HCT116 (cell line): ENCODE results near the gene CRACR2A. TPM values are rescaled to one million over a fixed set of nuclear protein-coding genes. Genes with fewer than 3 reads are reported as not detected.

Experiments
- ATAC-seq: fragments of 200-7000 bp; cut with Tn5 transposase; 2 replicates; pipeline ENCODE4 v1.9.1; 2020; ENCODE audit warnings: mild to moderate bottlenecking, moderate library complexity
- BruUV-seq: library from RNA; stranded (reverse); fragments of 400-500 nt; replicated peaks from 2 replicates; lab custom pipeline; 2021; lab: Mats Ljungman, UMichigan
- CTCF ChIA-PET: fragments of 300-600 bp; sonication (Branson Sonifier 250); formaldehyde crosslinking; loops from one replicate; lab custom pipeline; 2021; ENCODE audit warnings: antibody characterized with exemption; lab: Charles Lee
- POLR2A ChIA-PET: fragments of 300-600, 350-600 bp; sonication (Branson Sonifier 250); formaldehyde crosslinking; loops from one replicate; lab custom pipeline; 2021; ENCODE audit warnings: antibody characterized with exemption; lab: Charles Lee
- RAD21 ChIA-PET, 2 experiments: fragments of 300-600 bp; sonication (Branson Sonifier 250); formaldehyde crosslinking; loops; one replicate each; lab custom pipeline; 2023; ENCODE audit warnings: low total read pairs in 2 of 2; ENCODE audit not compliant: uncharacterized antibody in 2 of 2, unreplicated experiment in 2 of 2, low non-redundant PET in 1 of 2; lab: Charles Lee
- DNase-seq: peaks from one replicate; pipeline ENCODE4 v3.0.0-alpha.2; 2010; ENCODE audit warnings: low read depth, low spot score
- H2AFZ ChIP-seq: fragments of 200-600 bp; shearing (Covaris generic), sonication (generic); 2 replicates; pipeline ENCODE4 v1.6.1; 2017; ENCODE audit warnings: low read depth, mixed run types, mixed read lengths, antibody characterized with exemption, low read length; ENCODE audit not compliant: poor library complexity, severe bottlenecking
- H3K27ac ChIP-seq: 2 replicates; pipeline ENCODE4 v1.5.1; 2012; ENCODE audit warnings: low read depth, low read length
- H3K27me3 ChIP-seq: fragments of 200-600 bp; sonication (generic); 2 replicates; pipeline ENCODE4 v1.6.1; 2016; ENCODE audit warnings: mixed run types, low read length, mixed read lengths; ENCODE audit not compliant: insufficient read depth
- H3K36me3 ChIP-seq, 2 experiments: fragments of 200-500 bp in 1 of 2; fragments of 200-600 bp in 1 of 2; sonication (Bioruptor generic) in 1 of 2; sonication (generic) in 1 of 2; 2 replicates each; pipeline versions ENCODE4 v1.5.1 to v1.6.1; 2014 to 2016; ENCODE audit warnings: low read length in 2 of 2, inconsistent platforms in 1 of 2, mixed read lengths in 1 of 2, mixed run types in 1 of 2; ENCODE audit not compliant: insufficient read depth in 2 of 2, control insufficient read depth in 1 of 2
- H3K4me1 ChIP-seq, 2 experiments: fragments of 200-600 bp in 1 of 2; sonication (generic) in 1 of 2; 2 replicates each; pipeline versions ENCODE4 v1.5.1 to v1.6.1; 2012 to 2017; ENCODE audit warnings: low read length in 2 of 2, inconsistent platforms in 1 of 2, mild to moderate bottlenecking in 1 of 2, mixed read lengths in 1 of 2, mixed run types in 1 of 2, moderate library complexity in 1 of 2; ENCODE audit not compliant: insufficient read depth in 2 of 2, control insufficient read depth in 1 of 2
- H3K4me2 ChIP-seq: fragments of 200-600 bp; sonication (generic); 2 replicates; pipeline ENCODE4 v1.6.1; 2017; ENCODE audit warnings: mixed run types, low read length, mixed read lengths
- H3K4me3 ChIP-seq, 2 experiments: fragments of 200-600 bp in 1 of 2; sonication (generic) in 1 of 2; replicated peaks in 1 of 2; 2 replicates each; pipeline ENCODE4 v1.5.1; 2011 to 2016; ENCODE audit warnings: low read length in 2 of 2, control low read depth in 1 of 2, low read depth in 1 of 2, mild to moderate bottlenecking in 1 of 2, mixed read lengths in 1 of 2, mixed run types in 1 of 2
- H3K79me2 ChIP-seq: fragments of 200-600 bp; sonication (generic); 2 replicates; pipeline ENCODE4 v1.6.1; 2017; ENCODE audit warnings: mild to moderate bottlenecking, mixed run types, low read length, moderate library complexity, mixed read lengths; ENCODE audit not compliant: insufficient read depth
- H3K9ac ChIP-seq: fragments of 200-600 bp; sonication (generic); 2 replicates; pipeline ENCODE4 v1.6.1; 2016; ENCODE audit warnings: low read length, mixed read lengths
- H3K9me2 ChIP-seq: fragments of 200-600 bp; sonication (generic), shearing (Covaris generic); 2 replicates; pipeline ENCODE4 v1.6.1; 2017; ENCODE audit warnings: mixed run types, mild to moderate bottlenecking, moderate library complexity; ENCODE audit not compliant: insufficient read depth
- H3K9me3 ChIP-seq, 2 experiments: fragments of 200-500 bp in 1 of 2; fragments of 200-600 bp in 1 of 2; sonication (Bioruptor generic) in 1 of 2; sonication (generic) in 1 of 2; 2 replicates each; pipeline ENCODE4 v1.6.1; 2014 to 2017; ENCODE audit warnings: low read length in 2 of 2, mixed read lengths in 2 of 2, inconsistent platforms in 1 of 2, low read depth in 1 of 2, mild to moderate bottlenecking in 1 of 2, mixed run types in 1 of 2, moderate library complexity in 1 of 2; ENCODE audit not compliant: control insufficient read depth in 1 of 2, insufficient read depth in 1 of 2
- H4K20me1 ChIP-seq: fragments of 200-600 bp; sonication (generic), shearing (Covaris generic); 2 replicates; pipeline ENCODE4 v1.6.1; 2017; ENCODE audit warnings: mixed run types, mild to moderate bottlenecking, moderate library complexity; ENCODE audit not compliant: insufficient read depth
- CEBPB ChIP-seq: IDR thresholded peaks from 2 replicates; pipeline ENCODE4 v1.6.1; 2012; ENCODE audit warnings: low read depth
- EGR1 ChIP-seq: IDR thresholded peaks from 2 replicates; pipeline ENCODE4 v1.6.1; 2012; ENCODE audit warnings: low read depth
- ELF1 ChIP-seq: IDR thresholded peaks from 2 replicates; pipeline ENCODE4 v1.6.1; 2012; ENCODE audit warnings: low read depth, borderline replicate concordance
- EZH2phosphoT487 ChIP-seq: fragments of 200-600 bp; IDR thresholded peaks from 2 replicates; pipeline ENCODE4 v1.6.1; 2018; ENCODE audit warnings: antibody characterized with exemption, borderline replicate concordance
- FOSL1 ChIP-seq: IDR thresholded peaks from 2 replicates; pipeline ENCODE4 v1.6.1; 2012; ENCODE audit warnings: low read depth
- POLR2AphosphoS5 ChIP-seq: IDR thresholded peaks from 2 replicates; pipeline ENCODE4 v1.6.1; 2011; ENCODE audit warnings: mild to moderate bottlenecking, low read depth, low read length, moderate library complexity
- SP1 ChIP-seq: IDR thresholded peaks from 2 replicates; pipeline ENCODE4 v1.6.1; 2012; ENCODE audit warnings: low read depth
- TCF7L2 ChIP-seq: IDR thresholded peaks from 2 replicates; pipeline ENCODE4 v1.7.0; 2011; ENCODE audit warnings: borderline replicate concordance, inconsistent platforms; ENCODE audit not compliant: insufficient read depth, insufficient read length; ENCODE audit errors: extremely low read depth
- ZFX ChIP-seq: fragments of 450-650 bp; IDR thresholded peaks from 2 replicates; pipeline ENCODE4 v1.6.1; 2017
- ZNF274 ChIP-seq: fragments of 200-500 bp; sonication (Bioruptor generic); IDR thresholded peaks from 2 replicates; pipeline ENCODE4 v1.6.1; 2014; ENCODE audit warnings: mild to moderate bottlenecking, low read depth, low read length, inconsistent platforms
- intact Hi-C: fragments of 100-400 bp; cut with micrococcal nuclease; formaldehyde crosslinking; loops from 2 replicates; pipeline ENCODE4 v1.10.0; 2022
- total RNA-seq: library from RNA; stranded (reverse); gene quantifications from one replicate; pipeline ENCODE4 v1.2.1, GENCODE V29; 2021; ENCODE audit not compliant: unreplicated experiment
- TF ChIP-seq, protein P1 (sequence below): IDR thresholded peaks from 2 replicates; pipeline ENCODE4 v1.6.1; 2011; ENCODE audit warnings: mild to moderate bottlenecking, low read length, moderate library complexity; ENCODE audit not compliant: insufficient replicate concordance; ENCODE audit errors: extremely low read depth
- TF ChIP-seq, protein P2 (sequence below): IDR thresholded peaks from 2 replicates; pipeline ENCODE4 v1.6.1; 2012
- TF ChIP-seq, protein P3 (sequence below): IDR thresholded peaks from 2 replicates; pipeline ENCODE4 v1.6.1; 2012; ENCODE audit warnings: low read depth
- TF ChIP-seq, protein P4 (sequence below), 3 experiments: fragments of 200-600 bp in 1 of 3; sonication (generic) in 1 of 3; IDR thresholded peaks in 2 of 3; conservative IDR thresholded peaks in 1 of 3; 2 replicates each; pipeline ENCODE4 v1.5.1; 2012 to 2017; ENCODE audit warnings: low read depth in 2 of 3, low read length in 2 of 3, antibody characterized with exemption in 1 of 3, borderline replicate concordance in 1 of 3, control low read depth in 1 of 3, mild to moderate bottlenecking in 1 of 3, mixed read lengths in 1 of 3, mixed run types in 1 of 3, moderate library complexity in 1 of 3; ENCODE audit not compliant: insufficient read depth in 1 of 3
- TF ChIP-seq, protein P5 (sequence below): IDR thresholded peaks from 2 replicates; pipeline ENCODE4 v1.6.1; 2012

The CRACR2A gene
- total RNA-seq, 1 experiment from 2014 or later, result 18.4 TPM

GRCh38 chr12:3646561-3647241, 106.2 kb downstream of the CRACR2A start:
- Histone ChIP-seq H3K9me3 (no peaks in the 10 kb centered on the region), H3K4me3 (no peak overlapping the region), H2AFZ (no peak overlapping the region), H3K4me2 (no peak overlapping the region), H3K4me1 (no peaks in the 10 kb centered on the region), H3K9ac (no peak overlapping the region), H3K27ac (no peak overlapping the region), H3K9me2 (no peaks in the 10 kb centered on the region), H3K36me3 (no peaks in the 10 kb centered on the region), H3K79me2 (no peaks in the 10 kb centered on the region), H4K20me1 (no peaks in the 10 kb centered on the region), H3K27me3 (no peaks in the 10 kb centered on the region)
- ATAC-seq (no peak), DNase-seq (no peak)
- no peak for TF ChIP-seq TCF7L2
- TF ChIP-seq, protein P1, sequence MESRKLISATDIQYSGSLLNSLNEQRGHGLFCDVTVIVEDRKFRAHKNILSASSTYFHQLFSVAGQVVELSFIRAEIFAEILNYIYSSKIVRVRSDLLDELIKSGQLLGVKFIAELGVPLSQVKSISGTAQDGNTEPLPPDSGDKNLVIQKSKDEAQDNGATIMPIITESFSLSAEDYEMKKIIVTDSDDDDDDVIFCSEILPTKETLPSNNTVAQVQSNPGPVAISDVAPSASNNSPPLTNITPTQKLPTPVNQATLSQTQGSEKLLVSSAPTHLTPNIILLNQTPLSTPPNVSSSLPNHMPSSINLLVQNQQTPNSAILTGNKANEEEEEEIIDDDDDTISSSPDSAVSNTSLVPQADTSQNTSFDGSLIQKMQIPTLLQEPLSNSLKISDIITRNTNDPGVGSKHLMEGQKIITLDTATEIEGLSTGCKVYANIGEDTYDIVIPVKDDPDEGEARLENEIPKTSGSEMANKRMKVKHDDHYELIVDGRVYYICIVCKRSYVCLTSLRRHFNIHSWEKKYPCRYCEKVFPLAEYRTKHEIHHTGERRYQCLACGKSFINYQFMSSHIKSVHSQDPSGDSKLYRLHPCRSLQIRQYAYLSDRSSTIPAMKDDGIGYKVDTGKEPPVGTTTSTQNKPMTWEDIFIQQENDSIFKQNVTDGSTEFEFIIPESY, result no peak
- TF ChIP-seq FOSL1, result no peak
- no peak for TF ChIP-seq ZFX
- TF ChIP-seq, protein P2, sequence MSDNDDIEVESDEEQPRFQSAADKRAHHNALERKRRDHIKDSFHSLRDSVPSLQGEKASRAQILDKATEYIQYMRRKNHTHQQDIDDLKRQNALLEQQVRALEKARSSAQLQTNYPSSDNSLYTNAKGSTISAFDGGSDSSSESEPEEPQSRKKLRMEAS, result no peak
- TF ChIP-seq POLR2AphosphoS5, result no peak
- no peak for TF ChIP-seq CEBPB
- TF ChIP-seq ELF1, result no peak
- TF ChIP-seq, protein P3, sequence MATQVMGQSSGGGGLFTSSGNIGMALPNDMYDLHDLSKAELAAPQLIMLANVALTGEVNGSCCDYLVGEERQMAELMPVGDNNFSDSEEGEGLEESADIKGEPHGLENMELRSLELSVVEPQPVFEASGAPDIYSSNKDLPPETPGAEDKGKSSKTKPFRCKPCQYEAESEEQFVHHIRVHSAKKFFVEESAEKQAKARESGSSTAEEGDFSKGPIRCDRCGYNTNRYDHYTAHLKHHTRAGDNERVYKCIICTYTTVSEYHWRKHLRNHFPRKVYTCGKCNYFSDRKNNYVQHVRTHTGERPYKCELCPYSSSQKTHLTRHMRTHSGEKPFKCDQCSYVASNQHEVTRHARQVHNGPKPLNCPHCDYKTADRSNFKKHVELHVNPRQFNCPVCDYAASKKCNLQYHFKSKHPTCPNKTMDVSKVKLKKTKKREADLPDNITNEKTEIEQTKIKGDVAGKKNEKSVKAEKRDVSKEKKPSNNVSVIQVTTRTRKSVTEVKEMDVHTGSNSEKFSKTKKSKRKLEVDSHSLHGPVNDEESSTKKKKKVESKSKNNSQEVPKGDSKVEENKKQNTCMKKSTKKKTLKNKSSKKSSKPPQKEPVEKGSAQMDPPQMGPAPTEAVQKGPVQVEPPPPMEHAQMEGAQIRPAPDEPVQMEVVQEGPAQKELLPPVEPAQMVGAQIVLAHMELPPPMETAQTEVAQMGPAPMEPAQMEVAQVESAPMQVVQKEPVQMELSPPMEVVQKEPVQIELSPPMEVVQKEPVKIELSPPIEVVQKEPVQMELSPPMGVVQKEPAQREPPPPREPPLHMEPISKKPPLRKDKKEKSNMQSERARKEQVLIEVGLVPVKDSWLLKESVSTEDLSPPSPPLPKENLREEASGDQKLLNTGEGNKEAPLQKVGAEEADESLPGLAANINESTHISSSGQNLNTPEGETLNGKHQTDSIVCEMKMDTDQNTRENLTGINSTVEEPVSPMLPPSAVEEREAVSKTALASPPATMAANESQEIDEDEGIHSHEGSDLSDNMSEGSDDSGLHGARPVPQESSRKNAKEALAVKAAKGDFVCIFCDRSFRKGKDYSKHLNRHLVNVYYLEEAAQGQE, result no peak
- no peak for TF ChIP-seq ZNF274
- TF ChIP-seq, protein P4, sequence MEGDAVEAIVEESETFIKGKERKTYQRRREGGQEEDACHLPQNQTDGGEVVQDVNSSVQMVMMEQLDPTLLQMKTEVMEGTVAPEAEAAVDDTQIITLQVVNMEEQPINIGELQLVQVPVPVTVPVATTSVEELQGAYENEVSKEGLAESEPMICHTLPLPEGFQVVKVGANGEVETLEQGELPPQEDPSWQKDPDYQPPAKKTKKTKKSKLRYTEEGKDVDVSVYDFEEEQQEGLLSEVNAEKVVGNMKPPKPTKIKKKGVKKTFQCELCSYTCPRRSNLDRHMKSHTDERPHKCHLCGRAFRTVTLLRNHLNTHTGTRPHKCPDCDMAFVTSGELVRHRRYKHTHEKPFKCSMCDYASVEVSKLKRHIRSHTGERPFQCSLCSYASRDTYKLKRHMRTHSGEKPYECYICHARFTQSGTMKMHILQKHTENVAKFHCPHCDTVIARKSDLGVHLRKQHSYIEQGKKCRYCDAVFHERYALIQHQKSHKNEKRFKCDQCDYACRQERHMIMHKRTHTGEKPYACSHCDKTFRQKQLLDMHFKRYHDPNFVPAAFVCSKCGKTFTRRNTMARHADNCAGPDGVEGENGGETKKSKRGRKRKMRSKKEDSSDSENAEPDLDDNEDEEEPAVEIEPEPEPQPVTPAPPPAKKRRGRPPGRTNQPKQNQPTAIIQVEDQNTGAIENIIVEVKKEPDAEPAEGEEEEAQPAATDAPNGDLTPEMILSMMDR (IDR thresholded peaks at IDR 0.05 in 2 of 3, conservative IDR thresholded peaks at IDR 0.05 in 1 of 3; ENCODE audit: borderline replicate concordance in 1 of 3, insufficient read depth in 1 of 3, low read depth in 2 of 3, low read length in 2 of 3), result no peak
- no peak for TF ChIP-seq EZH2phosphoT487
- TF ChIP-seq, protein P5, sequence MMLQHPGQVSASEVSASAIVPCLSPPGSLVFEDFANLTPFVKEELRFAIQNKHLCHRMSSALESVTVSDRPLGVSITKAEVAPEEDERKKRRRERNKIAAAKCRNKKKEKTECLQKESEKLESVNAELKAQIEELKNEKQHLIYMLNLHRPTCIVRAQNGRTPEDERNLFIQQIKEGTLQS, result no peak
- TF ChIP-seq EGR1, result no peak
- no peak for TF ChIP-seq SP1
- CTCF ChIA-PET, result no interaction called here
- BruUV-seq, result no TSS peak
- RAD21 ChIA-PET, result interaction anchor here in 1 of 2 experiments (0.5 kb wide), 1 partner anchor 8 kb away, joined by 3 read pairs; no protein-coding TSS in a partner anchor
- POLR2A ChIA-PET, result no interaction called here
- intact Hi-C loops, result no loop called here
